ENCODE measurements around the gene PPP1R12A. TPM values are rescaled to one million over a fixed set of nuclear protein-coding genes. Genes with fewer than 3 reads are reported as not detected.

Gene PPP1R12A
- polyA plus RNA-seq, 3 donors: 26.2 to 57.2 (median 33.1) TPM

- no peak overlapping the region for H3K9ac ChIP-seq (ENCODE audit: insufficient read depth, low read length, poor library complexity, severe bottlenecking)
- Mint-ChIP-seq H3K4me3 (no peak overlapping the region), H3K9me3 (no peaks in the 10 kb centered on the region), H3K4me1 (no peaks in the 10 kb centered on the region), H3K27me3 (ENCODE audit: low read depth in 3 of 3) (no peaks in the 10 kb centered on the region), H3K27ac (peak overlapping the region in 2 of 7 donors; percentile 1 to 50), H3K36me3 (peaks cover 63 to 73% of the 10 kb centered on the region in 2 donors)
- peak overlapping the region in 1 of 2 donors; percentile 5 for H3K27ac ChIP-seq (ENCODE audit: low read depth in 1 of 2, low read length in 2 of 2)
- no peak overlapping the region for H3K4me2 ChIP-seq (replicated peaks; ENCODE audit: extremely low read depth, low read length, poor library complexity, severe bottlenecking)
- H2AFZ ChIP-seq (ENCODE audit: insufficient read depth, low read depth, low read length, poor library complexity, severe bottlenecking): no peak overlapping the region
- peaks cover 84 to 94% of the 10 kb centered on the region in 2 donors for H3K36me3 ChIP-seq (replicated peaks in 1 of 2; ENCODE audit: control insufficient read depth in 1 of 2, insufficient read depth in 2 of 2, low read length in 2 of 2)
- intact Hi-C loops (cut with micrococcal nuclease): no loop called here
- H3K4me3 ChIP-seq (replicated peaks in 1 of 3; ENCODE audit: low read depth in 2 of 3, low read length in 3 of 3): no peak overlapping the region
- H4K20me1 ChIP-seq (ENCODE audit: insufficient read depth, low read length): no peaks in the 10 kb centered on the region
- no peak for DNase-seq
- no peaks in the 10 kb centered on the region for H3K4me1 ChIP-seq (ENCODE audit: control insufficient read depth in 1 of 2, insufficient read depth in 2 of 2, low read length in 2 of 2)
- TF ChIP-seq CTCF (IDR thresholded peaks at IDR 0.05): no peak
- no peaks in the 10 kb centered on the region for H3K27me3 ChIP-seq (ENCODE audit: control insufficient read depth in 2 of 2, insufficient read depth in 2 of 2, low read length in 2 of 2)
- H3K9me3 ChIP-seq (replicated peaks in 1 of 2; ENCODE audit: control insufficient read depth in 1 of 2, insufficient read depth in 1 of 2, low read length in 2 of 2): no peaks in the 10 kb centered on the region
- H3K79me2 ChIP-seq (ENCODE audit: insufficient read depth, low read length): no peaks in the 10 kb centered on the region
Observed at GRCh38 chr12:79782172-79782900, 152.6 kb downstream of the PPP1R12A start.

- no peak for DNase-seq
- Histone ChIP-seq H3K36me3 (replicated peaks in 1 of 2; ENCODE audit: control insufficient read depth in 1 of 2, insufficient read depth in 2 of 2, low read length in 2 of 2) (peaks cover 83 to 92% of the 10 kb centered on the region in 2 donors), H3K9ac (ENCODE audit: insufficient read depth, low read length, poor library complexity, severe bottlenecking) (no peak overlapping the region), H3K9me3 (replicated peaks in 1 of 2; ENCODE audit: control insufficient read depth in 1 of 2, insufficient read depth in 1 of 2, low read length in 2 of 2) (no peaks in the 10 kb centered on the region), H2AFZ (ENCODE audit: insufficient read depth, low read depth, low read length, poor library complexity, severe bottlenecking) (no peak overlapping the region), H3K4me2 (replicated peaks; ENCODE audit: extremely low read depth, low read length, poor library complexity, severe bottlenecking) (no peak overlapping the region), H3K4me1 (ENCODE audit: control insufficient read depth in 1 of 2, insufficient read depth in 2 of 2, low read length in 2 of 2) (no peaks in the 10 kb centered on the region), H3K79me2 (ENCODE audit: insufficient read depth, low read length) (no peaks in the 10 kb centered on the region), H3K4me3 (replicated peaks in 1 of 3; ENCODE audit: low read depth in 2 of 3, low read length in 3 of 3) (no peak overlapping the region), H4K20me1 (ENCODE audit: insufficient read depth, low read length) (no peaks in the 10 kb centered on the region), H3K27ac (ENCODE audit: low read depth in 1 of 2, low read length in 2 of 2) (no peak overlapping the region), H3K27me3 (ENCODE audit: control insufficient read depth in 2 of 2, insufficient read depth in 2 of 2, low read length in 2 of 2) (no peaks in the 10 kb centered on the region)
- Mint-ChIP-seq H3K27me3 (ENCODE audit: low read depth in 3 of 3) (no peaks in the 10 kb centered on the region), H3K9me3 (no peaks in the 10 kb centered on the region), H3K4me3 (no peak overlapping the region), H3K36me3 (peaks cover 62 to 69% of the 10 kb centered on the region in 2 donors), H3K4me1 (no peaks in the 10 kb centered on the region), H3K27ac (no peak overlapping the region)
- intact Hi-C loops (cut with micrococcal nuclease): no loop called here
- TF ChIP-seq CTCF (IDR thresholded peaks at IDR 0.05): no peak
- WGBS (ENCODE audit: insufficient coverage): no CpG with 5 or more reads among the region's 3 CpGs
Observed at GRCh38 chr12:79778802-79779448, 156.0 kb downstream of the PPP1R12A start.

Data from CD14-positive monocyte (primary cell).